ENCODE results near the gene C1QTNF8. TPM values are rescaled to one million over a fixed set of nuclear protein-coding genes. Genes with fewer than 3 reads are reported as not detected.

The C1QTNF8 gene
- total and polyA plus RNA-seq, 2 of the 13 experiments (the other 11 are each of a cell fraction or from before 2014, with no cell fraction given), result 0.09 TPM; not detected in 1

DNA sequence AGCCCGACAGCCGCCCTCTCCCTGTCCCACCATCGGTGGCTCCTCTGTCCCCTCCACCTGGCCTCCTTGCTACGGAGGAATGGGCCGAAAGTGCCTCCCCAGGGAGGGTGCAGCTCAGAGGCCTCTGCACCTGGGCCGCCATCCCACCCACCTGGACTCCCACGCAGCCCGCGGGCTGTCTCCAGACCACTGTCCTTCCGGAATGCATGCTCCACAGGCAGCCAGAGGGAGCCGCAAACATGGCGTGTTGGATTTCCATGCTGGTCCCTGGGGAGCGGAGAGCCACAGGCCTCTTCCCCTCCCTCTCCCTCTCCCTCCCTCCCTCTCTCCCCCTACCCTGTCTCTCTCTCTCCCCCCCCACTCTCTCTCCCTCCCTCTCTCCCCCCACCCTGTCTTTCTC is 20.5 kb downstream of the C1QTNF8 start:
- no peak for DNase-seq (ENCODE audit: low spot score)
- no peak overlapping the region for H2AFZ ChIP-seq (ENCODE audit: low read length)
- no peak overlapping the region for H3K4me3 ChIP-seq (replicated peaks in 1 of 3; ENCODE audit: insufficient read depth in 1 of 3, low read depth in 2 of 3, low read length in 3 of 3)
- H3K4me1 ChIP-seq (ENCODE audit: insufficient read depth, low read length), result peaks cover 43% of the 10 kb centered on the region
- ATAC-seq, result no peak
- WGBS (ENCODE audit: low lambda C conversion rate), result 60% methylated on average over 10 of the region's 13 CpGs
- no peaks in the 10 kb centered on the region for H3K9me3 ChIP-seq (ENCODE audit: low read length)
- intact Hi-C loops (cut with micrococcal nuclease; ENCODE audit: unreplicated experiment) (no loop called here), in situ Hi-C loops (cut with HindIII; ENCODE audit: extremely low pct_ligation_motif_present, low pct_unique_long_range_greater_than_20kb) (no loop called here)
- ChIA-PET CTCF (ENCODE audit: low intra/inter-chr PET ratio, low total read pairs) (interaction anchor here (2.0 kb wide), 1 partner anchor 14 kb away, joined by 8 read pairs; no protein-coding TSS in a partner anchor), POLR2A (no interaction called here)
- H3K9ac ChIP-seq (ENCODE audit: insufficient read depth, low read depth, low read length), result no peak overlapping the region
- no TSS peak for BruUV-seq (replicated peaks)
- no peak overlapping the region for H3K27ac ChIP-seq (ENCODE audit: extremely low read length, insufficient read depth, low read length)
- H4K20me1 ChIP-seq (ENCODE audit: insufficient read depth, low read length), result no peaks in the 10 kb centered on the region
- TF ChIP-seq ZNF746 (CRISPR knock-in tag; IDR thresholded peaks at IDR 0.05) (peak; percentile 30; the same call in 1 of the 2 replicates), PCBP1 (IDR thresholded peaks at IDR 0.05; ENCODE audit: borderline replicate concordance, low read depth, low read length) (peak; percentile 66; the same call in 1 of the 2 replicates), SP140L (CRISPR knock-in tag; IDR thresholded peaks at IDR 0.05; ENCODE audit: borderline replicate concordance) (no peak), ZSCAN25 (CRISPR knock-in tag; IDR thresholded peaks at IDR 0.05) (peak; percentile 80; the same call in 1 of the 2 replicates), CTCF (CRISPR knock-in tag; IDR thresholded peaks at IDR 0.05) (peak; percentile 29), ZBTB38 (CRISPR knock-in tag; IDR thresholded peaks at IDR 0.05) (peak; percentile 52), KAT8 (CRISPR knock-in tag; IDR thresholded peaks at IDR 0.05) (no peak), ZNF770 (CRISPR knock-in tag; IDR thresholded peaks at IDR 0.05) (peak; percentile 8; the same call in 1 of the 2 replicates), PLRG1 (conservative IDR thresholded peaks at IDR 0.05) (no peak)
- TF ChIP-seq, protein P1, sequence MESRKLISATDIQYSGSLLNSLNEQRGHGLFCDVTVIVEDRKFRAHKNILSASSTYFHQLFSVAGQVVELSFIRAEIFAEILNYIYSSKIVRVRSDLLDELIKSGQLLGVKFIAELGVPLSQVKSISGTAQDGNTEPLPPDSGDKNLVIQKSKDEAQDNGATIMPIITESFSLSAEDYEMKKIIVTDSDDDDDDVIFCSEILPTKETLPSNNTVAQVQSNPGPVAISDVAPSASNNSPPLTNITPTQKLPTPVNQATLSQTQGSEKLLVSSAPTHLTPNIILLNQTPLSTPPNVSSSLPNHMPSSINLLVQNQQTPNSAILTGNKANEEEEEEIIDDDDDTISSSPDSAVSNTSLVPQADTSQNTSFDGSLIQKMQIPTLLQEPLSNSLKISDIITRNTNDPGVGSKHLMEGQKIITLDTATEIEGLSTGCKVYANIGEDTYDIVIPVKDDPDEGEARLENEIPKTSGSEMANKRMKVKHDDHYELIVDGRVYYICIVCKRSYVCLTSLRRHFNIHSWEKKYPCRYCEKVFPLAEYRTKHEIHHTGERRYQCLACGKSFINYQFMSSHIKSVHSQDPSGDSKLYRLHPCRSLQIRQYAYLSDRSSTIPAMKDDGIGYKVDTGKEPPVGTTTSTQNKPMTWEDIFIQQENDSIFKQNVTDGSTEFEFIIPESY (CRISPR knock-in tag; IDR thresholded peaks at IDR 0.05), result peak; percentile 69; the same call in 1 of the 2 replicates
- TF ChIP-seq, protein P2, sequence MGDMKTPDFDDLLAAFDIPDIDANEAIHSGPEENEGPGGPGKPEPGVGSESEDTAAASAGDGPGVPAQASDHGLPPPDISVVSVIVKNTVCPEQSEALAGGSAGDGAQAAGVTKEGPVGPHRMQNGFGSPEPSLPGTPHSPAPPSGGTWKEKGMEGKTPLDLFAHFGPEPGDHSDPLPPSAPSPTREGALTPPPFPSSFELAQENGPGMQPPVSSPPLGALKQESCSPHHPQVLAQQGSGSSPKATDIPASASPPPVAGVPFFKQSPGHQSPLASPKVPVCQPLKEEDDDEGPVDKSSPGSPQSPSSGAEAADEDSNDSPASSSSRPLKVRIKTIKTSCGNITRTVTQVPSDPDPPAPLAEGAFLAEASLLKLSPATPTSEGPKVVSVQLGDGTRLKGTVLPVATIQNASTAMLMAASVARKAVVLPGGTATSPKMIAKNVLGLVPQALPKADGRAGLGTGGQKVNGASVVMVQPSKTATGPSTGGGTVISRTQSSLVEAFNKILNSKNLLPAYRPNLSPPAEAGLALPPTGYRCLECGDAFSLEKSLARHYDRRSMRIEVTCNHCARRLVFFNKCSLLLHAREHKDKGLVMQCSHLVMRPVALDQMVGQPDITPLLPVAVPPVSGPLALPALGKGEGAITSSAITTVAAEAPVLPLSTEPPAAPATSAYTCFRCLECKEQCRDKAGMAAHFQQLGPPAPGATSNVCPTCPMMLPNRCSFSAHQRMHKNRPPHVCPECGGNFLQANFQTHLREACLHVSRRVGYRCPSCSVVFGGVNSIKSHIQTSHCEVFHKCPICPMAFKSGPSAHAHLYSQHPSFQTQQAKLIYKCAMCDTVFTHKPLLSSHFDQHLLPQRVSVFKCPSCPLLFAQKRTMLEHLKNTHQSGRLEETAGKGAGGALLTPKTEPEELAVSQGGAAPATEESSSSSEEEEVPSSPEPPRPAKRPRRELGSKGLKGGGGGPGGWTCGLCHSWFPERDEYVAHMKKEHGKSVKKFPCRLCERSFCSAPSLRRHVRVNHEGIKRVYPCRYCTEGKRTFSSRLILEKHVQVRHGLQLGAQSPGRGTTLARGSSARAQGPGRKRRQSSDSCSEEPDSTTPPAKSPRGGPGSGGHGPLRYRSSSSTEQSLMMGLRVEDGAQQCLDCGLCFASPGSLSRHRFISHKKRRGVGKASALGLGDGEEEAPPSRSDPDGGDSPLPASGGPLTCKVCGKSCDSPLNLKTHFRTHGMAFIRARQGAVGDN (CRISPR knock-in tag; IDR thresholded peaks at IDR 0.05), result peak; percentile 34; the same call in 1 of the 2 replicates
- H3K36me3 ChIP-seq (replicated peaks in 1 of 2; ENCODE audit: control insufficient read depth in 1 of 2, insufficient read depth in 2 of 2, low read length in 2 of 2), result no peaks in the 10 kb centered on the region
- no peaks in the 10 kb centered on the region for H3K79me2 ChIP-seq (ENCODE audit: insufficient read depth, low read length)
- FAIRE-seq, result no peak
- H3K27me3 ChIP-seq (ENCODE audit: control insufficient read depth in 1 of 2, insufficient read depth in 2 of 2, low read length in 2 of 2), result peaks cover 7 to 35% of the 10 kb centered on the region in 2 experiments; a peak in 4 of 5 replicates
- no peak overlapping the region for H3K4me2 ChIP-seq (ENCODE audit: low read depth, low read length)
